WTC11 (cell line): ENCODE measurements around the gene PLPP3. TPM values are rescaled to one million over a fixed set of nuclear protein-coding genes. Genes with fewer than 3 reads are reported as not detected.

Experiments
- ATAC-seq: fragments of 200-7000 bp; cut with Tn5 transposase; 2 replicates; pipeline ENCODE4 v1.10.0; 2021; ENCODE audit warnings: mild to moderate bottlenecking, moderate library complexity
- CTCF ChIA-PET: fragments of 300-600 bp; sonication (Branson Sonifier 250); formaldehyde crosslinking; loops from one replicate; lab custom pipeline; 2021; ENCODE audit warnings: antibody characterized with exemption; lab: Charles Lee
- POLR2A ChIA-PET: fragments of 350-600 bp; sonication (Branson Sonifier 250); formaldehyde crosslinking; loops from one replicate; lab custom pipeline; 2021; ENCODE audit warnings: antibody characterized with exemption; lab: Charles Lee
- DNase-seq: peaks from one replicate; pipeline ENCODE4 v3.0.0; 2021; ENCODE audit warnings: low spot score
- H3K27ac Mint-ChIP-seq: 2 replicates; pipeline ENCODE4 v1.8.0; 2021; ENCODE audit warnings: mixed read lengths
- H3K27me3 Mint-ChIP-seq: 2 replicates; pipeline ENCODE4 v1.8.0; 2021; ENCODE audit warnings: low read depth, mild to moderate bottlenecking, moderate library complexity, mixed read lengths
- H3K36me3 Mint-ChIP-seq: 2 replicates; pipeline ENCODE4 v1.8.0; 2021; ENCODE audit warnings: mixed read lengths
- H3K4me1 Mint-ChIP-seq: 2 replicates; pipeline ENCODE4 v1.8.0; 2022; ENCODE audit warnings: mixed read lengths
- H3K4me3 Mint-ChIP-seq: 2 replicates; pipeline ENCODE4 v1.8.0; 2021; ENCODE audit warnings: mild to moderate bottlenecking, moderate library complexity, mixed read lengths
- H3K9me3 Mint-ChIP-seq: 2 replicates; pipeline ENCODE4 v1.8.0; 2021; ENCODE audit warnings: mixed read lengths
- ATF1 ChIP-seq: sonication (generic); formaldehyde crosslinking; IDR thresholded peaks from 2 replicates; pipeline ENCODE4 v1.8.1; 2023; ENCODE audit warnings: mild to moderate bottlenecking, moderate library complexity, missing genetic modification reagents
- ATF6 ChIP-seq: sonication (generic); formaldehyde crosslinking; IDR thresholded peaks from 2 replicates; pipeline ENCODE4 v1.8.1; 2023; ENCODE audit warnings: mild to moderate bottlenecking, missing genetic modification reagents
- E2F1 ChIP-seq: sonication (generic); formaldehyde crosslinking; IDR thresholded peaks from 2 replicates; pipeline ENCODE4 v1.8.0; 2022; ENCODE audit warnings: mild to moderate bottlenecking, missing genetic modification reagents
- FOXJ3 ChIP-seq: sonication (generic); formaldehyde crosslinking; IDR thresholded peaks from 2 replicates; pipeline ENCODE4 v1.9.0; 2021; ENCODE audit warnings: missing genetic modification reagents, mild to moderate bottlenecking, borderline replicate concordance
- FOXK1 ChIP-seq: sonication (generic); formaldehyde crosslinking; IDR thresholded peaks from 2 replicates; pipeline ENCODE4 v1.8.0; 2022; ENCODE audit warnings: mild to moderate bottlenecking, moderate library complexity, missing genetic modification reagents
- GABPB1 ChIP-seq: sonication (generic); formaldehyde crosslinking; IDR thresholded peaks from 2 replicates; pipeline ENCODE4 v1.8.1; 2023; ENCODE audit warnings: mild to moderate bottlenecking, missing genetic modification reagents
- GRHL2 ChIP-seq: fragments of 250-450 bp; sonication (Bioruptor Pico); IDR thresholded peaks from 2 replicates; pipeline ENCODE4 v1.8.0; 2022; ENCODE audit warnings: mild to moderate bottlenecking, moderate library complexity; ENCODE audit not compliant: insufficient replicate concordance, severe bottlenecking
- IRF2 ChIP-seq: sonication (generic); formaldehyde crosslinking; IDR thresholded peaks from 2 replicates; pipeline ENCODE4 v1.8.0; 2022; ENCODE audit warnings: low read depth, missing genetic modification reagents, borderline replicate concordance
- JAZF1 ChIP-seq: fragments of 250-450 bp; sonication (Bioruptor Pico); IDR thresholded peaks from 2 replicates; pipeline ENCODE4 v1.9.0; 2021; ENCODE audit warnings: moderate library complexity, mild to moderate bottlenecking, inconsistent platforms
- JUN ChIP-seq: sonication (generic); formaldehyde crosslinking; IDR thresholded peaks from 2 replicates; pipeline ENCODE4 v1.8.0; 2023; ENCODE audit warnings: mild to moderate bottlenecking, missing genetic modification reagents
- MLX ChIP-seq: sonication (generic); formaldehyde crosslinking; IDR thresholded peaks from 2 replicates; pipeline ENCODE4 v1.8.1; 2023; ENCODE audit warnings: mild to moderate bottlenecking, missing genetic modification reagents, moderate library complexity
- NFATC4 ChIP-seq: fragments of 250-450 bp; sonication (Bioruptor Pico); IDR thresholded peaks from 2 replicates; pipeline ENCODE4 v1.9.0; 2021; ENCODE audit warnings: mild to moderate bottlenecking
- NFE2L1 ChIP-seq: sonication (generic); formaldehyde crosslinking; IDR thresholded peaks from 2 replicates; pipeline ENCODE4 v1.8.1; 2023; ENCODE audit warnings: missing genetic modification reagents
- NR3C1 ChIP-seq: sonication (generic); formaldehyde crosslinking; conservative IDR thresholded peaks from 2 replicates; pipeline ENCODE4 v1.8.1; 2023; ENCODE audit warnings: low read depth, mild to moderate bottlenecking, missing genetic modification reagents
- PRDM15 ChIP-seq: sonication (generic); formaldehyde crosslinking; IDR thresholded peaks from 2 replicates; pipeline ENCODE4 v1.8.0; 2022; ENCODE audit warnings: missing genetic modification reagents
- PREB ChIP-seq: sonication (generic); formaldehyde crosslinking; IDR thresholded peaks from 2 replicates; pipeline ENCODE4 v1.8.1; 2022; ENCODE audit warnings: mild to moderate bottlenecking, missing genetic modification reagents, moderate library complexity, borderline replicate concordance
- PRRX2 ChIP-seq: fragments of 250-450 bp; sonication (Bioruptor Pico); IDR thresholded peaks from 2 replicates; pipeline ENCODE4 v1.8.0; 2021; ENCODE audit warnings: mild to moderate bottlenecking
- TEAD1 ChIP-seq: sonication (generic); formaldehyde crosslinking; IDR thresholded peaks from 2 replicates; pipeline ENCODE4 v1.8.0; 2022; ENCODE audit warnings: mild to moderate bottlenecking, missing genetic modification reagents
- TEAD4 ChIP-seq: sonication (generic); formaldehyde crosslinking; IDR thresholded peaks from 2 replicates; pipeline ENCODE4 v1.8.0; 2022; ENCODE audit warnings: mild to moderate bottlenecking, missing genetic modification reagents
- total RNA-seq: library from RNA; stranded (reverse); gene quantifications from 3 replicates; pipeline ENCODE4 v1.2.3, GENCODE V29; 2021
- TF ChIP-seq, protein P1 (sequence below): sonication (generic); formaldehyde crosslinking; IDR thresholded peaks from 2 replicates; pipeline ENCODE4 v1.8.1; 2022; ENCODE audit warnings: low read depth, mild to moderate bottlenecking, moderate library complexity, missing genetic modification reagents, borderline replicate concordance
- TF ChIP-seq, protein P2 (sequence below): sonication (generic); formaldehyde crosslinking; IDR thresholded peaks from 2 replicates; pipeline ENCODE4 v1.8.1; 2022; ENCODE audit warnings: low read depth, missing genetic modification reagents, borderline replicate concordance

The PLPP3 gene
- total RNA-seq, 1 experiment from 2014 or later, result 31.0 TPM

DNA sequence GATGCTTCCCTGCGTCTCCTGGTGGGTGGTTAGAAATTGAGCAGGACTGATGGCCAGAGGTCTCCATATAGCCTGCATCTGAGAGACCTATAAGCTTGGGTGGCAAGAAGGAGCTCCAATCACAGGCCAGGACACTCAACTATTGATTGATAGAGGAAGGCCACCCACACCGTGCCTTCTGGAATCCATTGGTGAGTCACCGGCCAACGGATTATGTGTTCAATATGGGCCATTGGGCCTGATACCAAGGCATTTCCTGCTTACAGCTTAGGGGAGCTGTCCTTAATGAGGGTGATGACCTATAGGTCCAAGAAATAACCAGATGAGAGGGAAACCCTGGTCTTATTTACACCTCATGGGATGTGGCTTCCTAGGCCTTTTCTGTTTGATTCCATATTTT is 115.1 kb downstream of the PLPP3 start:
- Mint-ChIP-seq H3K4me1 (peaks cover 4% of the 10 kb centered on the region), H3K36me3 (no peaks in the 10 kb centered on the region), H3K27me3 (no peaks in the 10 kb centered on the region), H3K4me3 (no peak overlapping the region), H3K9me3 (no peaks in the 10 kb centered on the region), H3K27ac (no peak overlapping the region)
- ChIA-PET POLR2A (no interaction called here), CTCF (interaction anchor here (1.1 kb wide), 1 partner anchor 55 kb away, joined by 3 read pairs; no protein-coding TSS in a partner anchor)
- DNase-seq, result no peak
- no peak for ATAC-seq
- TF ChIP-seq JAZF1 (CRISPR knock-in tag) (no peak), FOXK1 (no peak), IRF2 (CRISPR knock-in tag) (no peak), TEAD4 (CRISPR knock-in tag) (no peak), MLX (CRISPR knock-in tag) (no peak), FOXJ3 (no peak), NFATC4 (CRISPR knock-in tag) (no peak), ATF6 (no peak), PRDM15 (CRISPR knock-in tag) (no peak), GABPB1 (CRISPR knock-in tag) (no peak), ATF1 (CRISPR knock-in tag) (no peak), PREB (CRISPR knock-in tag) (no peak), NFE2L1 (CRISPR knock-in tag) (no peak), NR3C1 (CRISPR knock-in tag) (no peak), TEAD1 (no peak), E2F1 (no peak), GRHL2 (CRISPR knock-in tag) (no peak)

DNA sequence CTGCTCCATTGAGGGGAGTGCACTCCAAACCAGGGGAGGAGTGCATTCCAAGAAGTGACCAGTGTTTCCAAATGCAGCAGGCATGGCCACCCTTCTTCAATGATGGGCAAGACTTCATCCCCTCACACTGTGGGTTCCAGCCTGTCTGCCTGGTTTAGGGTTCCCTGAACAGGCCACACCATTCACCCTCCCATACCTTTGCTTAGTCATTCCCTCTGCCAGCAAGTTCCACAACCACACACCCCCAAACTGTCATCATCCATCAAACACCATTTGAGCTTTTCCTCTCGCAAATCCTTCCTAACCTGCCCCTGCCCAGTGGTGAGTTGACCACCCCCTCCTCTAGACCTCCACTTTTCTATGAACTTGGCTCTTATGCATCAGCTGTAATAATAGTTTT is 116.0 kb downstream of the PLPP3 start:
- TF ChIP-seq NR3C1 (CRISPR knock-in tag) (no peak), PRRX2 (no peak), GABPB1 (CRISPR knock-in tag) (no peak), JUN (CRISPR knock-in tag) (no peak)
- TF ChIP-seq, protein P1, sequence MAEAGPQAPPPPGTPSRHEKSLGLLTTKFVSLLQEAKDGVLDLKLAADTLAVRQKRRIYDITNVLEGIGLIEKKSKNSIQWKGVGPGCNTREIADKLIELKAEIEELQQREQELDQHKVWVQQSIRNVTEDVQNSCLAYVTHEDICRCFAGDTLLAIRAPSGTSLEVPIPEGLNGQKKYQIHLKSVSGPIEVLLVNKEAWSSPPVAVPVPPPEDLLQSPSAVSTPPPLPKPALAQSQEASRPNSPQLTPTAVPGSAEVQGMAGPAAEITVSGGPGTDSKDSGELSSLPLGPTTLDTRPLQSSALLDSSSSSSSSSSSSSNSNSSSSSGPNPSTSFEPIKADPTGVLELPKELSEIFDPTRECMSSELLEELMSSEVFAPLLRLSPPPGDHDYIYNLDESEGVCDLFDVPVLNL (CRISPR knock-in tag), result no peak
- TF ChIP-seq, protein P2, sequence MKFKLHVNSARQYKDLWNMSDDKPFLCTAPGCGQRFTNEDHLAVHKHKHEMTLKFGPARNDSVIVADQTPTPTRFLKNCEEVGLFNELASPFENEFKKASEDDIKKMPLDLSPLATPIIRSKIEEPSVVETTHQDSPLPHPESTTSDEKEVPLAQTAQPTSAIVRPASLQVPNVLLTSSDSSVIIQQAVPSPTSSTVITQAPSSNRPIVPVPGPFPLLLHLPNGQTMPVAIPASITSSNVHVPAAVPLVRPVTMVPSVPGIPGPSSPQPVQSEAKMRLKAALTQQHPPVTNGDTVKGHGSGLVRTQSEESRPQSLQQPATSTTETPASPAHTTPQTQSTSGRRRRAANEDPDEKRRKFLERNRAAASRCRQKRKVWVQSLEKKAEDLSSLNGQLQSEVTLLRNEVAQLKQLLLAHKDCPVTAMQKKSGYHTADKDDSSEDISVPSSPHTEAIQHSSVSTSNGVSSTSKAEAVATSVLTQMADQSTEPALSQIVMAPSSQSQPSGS (CRISPR knock-in tag), result no peak
- ChIA-PET CTCF (interaction anchor here (1.1 kb wide), 1 partner anchor 56 kb away, joined by 3 read pairs; no protein-coding TSS in a partner anchor), POLR2A (no interaction called here)
- Mint-ChIP-seq H3K27me3 (no peaks in the 10 kb centered on the region), H3K36me3 (no peaks in the 10 kb centered on the region), H3K9me3 (peaks cover 4% of the 10 kb centered on the region; the same call in 1 of the 2 replicates), H3K4me3 (no peak overlapping the region), H3K27ac (no peak overlapping the region), H3K4me1 (peaks cover 4% of the 10 kb centered on the region)
- ATAC-seq (no peak), DNase-seq (no peak)
